Measurements from ENCODE around the gene TAS2R1. TPM values are rescaled to one million over a fixed set of nuclear protein-coding genes. Genes with fewer than 3 reads are reported as not detected.

The TAS2R1 gene
- total and polyA plus RNA-seq, 10 of the 15 experiments (the other 5 are each of a cell fraction or from before 2014, with no cell fraction given): not detected

GRCh38 chr5:9670371-9670770 lies 40.2 kb upstream of the TAS2R1 start:
- Histone ChIP-seq H3K9me3 (replicated peaks; ENCODE audit: control insufficient read depth, insufficient read depth, low read length) (no peaks in the 10 kb centered on the region), H4K20me1 (ENCODE audit: control insufficient read depth, insufficient read depth) (no peaks in the 10 kb centered on the region), H3K79me2 (ENCODE audit: control insufficient read depth, insufficient read depth, low read length) (no peaks in the 10 kb centered on the region), H2AFZ (ENCODE audit: control insufficient read depth, low read depth, low read length) (no peak overlapping the region), H3K4me3 (no peak overlapping the region), H3K27me3 (replicated peaks in 1 of 2; ENCODE audit: control insufficient read depth in 2 of 2, insufficient read depth in 2 of 2, low read length in 1 of 2) (no peaks in the 10 kb centered on the region), H3K36me3 (ENCODE audit: control insufficient read depth in 2 of 2, insufficient read depth in 2 of 2, low read length in 1 of 2) (no peaks in the 10 kb centered on the region), H3K9ac (ENCODE audit: control insufficient read depth, insufficient read depth, low read length) (no peak overlapping the region), H3K27ac (ENCODE audit: control insufficient read depth, insufficient read depth) (no peak overlapping the region), H3K4me2 (ENCODE audit: control insufficient read depth, insufficient read depth) (no peak overlapping the region), H3K4me1 (ENCODE audit: control insufficient read depth, insufficient read depth, low read length) (no peaks in the 10 kb centered on the region)
- CTCF ChIA-PET: no interaction called here
- ATAC-seq (no peak), DNase-seq (ENCODE audit: low read depth, low spot score) (no peak), FAIRE-seq (no peak)
- WGBS (ENCODE audit: insufficient coverage, insufficient replicate concordance, low lambda C conversion rate, missing lambda C conversion rate): 0% methylated on average over 1 of the region's 1 CpG
- SMC1A ChIA-PET (ENCODE audit: uncharacterized antibody, unreplicated experiment): no interaction called here
- BruUV-seq (replicated peaks): no TSS peak
- no peak for TF ChIP-seq TAF1 (IDR thresholded peaks at IDR 0.05; ENCODE audit: borderline replicate concordance, low read depth, low read length)
- TF ChIP-seq TCF3 (IDR thresholded peaks at IDR 0.05; ENCODE audit: borderline replicate concordance, insufficient read depth, low read depth, low read length): no peak
- TF ChIP-seq ZBED1 (IDR thresholded peaks at IDR 0.05; ENCODE audit: borderline replicate concordance): no peak
- no peak for TF ChIP-seq STAT1 (conservative IDR thresholded peaks at IDR 0.05)
- TF ChIP-seq NR2F1 (conservative IDR thresholded peaks at IDR 0.05): no peak
- TF ChIP-seq CHD4 (IDR thresholded peaks at IDR 0.05): no peak
- intact Hi-C loops (cut with micrococcal nuclease; ENCODE audit: unreplicated experiment): no loop called here
- in situ Hi-C loops (cut with MboI): no loop called here
- POLR2A ChIA-PET: no interaction called here
- RAD21 ChIA-PET (ENCODE audit: unreplicated experiment): no interaction called here

GRCh38 chr5:9667906-9668305 lies 37.8 kb upstream of the TAS2R1 start:
- intact Hi-C loops (cut with micrococcal nuclease; ENCODE audit: unreplicated experiment): no loop called here
- no peak for FAIRE-seq
- BruUV-seq (replicated peaks): no TSS peak
- TF ChIP-seq EGR1 (IDR thresholded peaks at IDR 0.05; ENCODE audit: borderline replicate concordance in 1 of 2, low read depth in 2 of 2, low read length in 2 of 2): no peak
- TF ChIP-seq NR2C2 (IDR thresholded peaks at IDR 0.05; ENCODE audit: borderline replicate concordance, control insufficient read depth, insufficient read length, low read depth): no peak
- no peak for TF ChIP-seq CEBPB (IDR thresholded peaks at IDR 0.05; ENCODE audit: borderline replicate concordance in 1 of 2, low read depth in 2 of 2, low read length in 2 of 2)
- no peak for TF ChIP-seq ZBTB33 (IDR thresholded peaks at IDR 0.05)
- no peak for TF ChIP-seq CBFB (IDR thresholded peaks at IDR 0.05; ENCODE audit: low read depth)
- TF ChIP-seq ZBTB4 (CRISPR knock-in tag; IDR thresholded peaks at IDR 0.05): no peak
- TF ChIP-seq GATAD2B (conservative IDR thresholded peaks at IDR 0.05; ENCODE audit: low read depth): no peak

More at GRCh38 chr5:9667906-9668305, 37.8 kb upstream of the TAS2R1 start:
- no peak for DNase-seq (ENCODE audit: low read depth, low spot score)
- H2AFZ ChIP-seq (ENCODE audit: control insufficient read depth, low read depth, low read length): no peak overlapping the region
- no peak overlapping the region for H3K4me3 ChIP-seq
- no peaks in the 10 kb centered on the region for H3K36me3 ChIP-seq (ENCODE audit: control insufficient read depth in 2 of 2, insufficient read depth in 2 of 2, low read length in 1 of 2)
- in situ Hi-C loops (cut with MboI): no loop called here
- H3K9ac ChIP-seq (ENCODE audit: control insufficient read depth, insufficient read depth, low read length): no peak overlapping the region
- ATAC-seq: no peak
- H3K4me2 ChIP-seq (ENCODE audit: control insufficient read depth, insufficient read depth): no peak overlapping the region
- no peaks in the 10 kb centered on the region for H4K20me1 ChIP-seq (ENCODE audit: control insufficient read depth, insufficient read depth)
- no peaks in the 10 kb centered on the region for H3K9me3 ChIP-seq (replicated peaks; ENCODE audit: control insufficient read depth, insufficient read depth, low read length)
- 0% methylated on average over 2 of the region's 2 CpGs for WGBS (ENCODE audit: insufficient coverage, insufficient replicate concordance, low lambda C conversion rate, missing lambda C conversion rate)
- CTCF ChIA-PET: no interaction called here
- H3K4me1 ChIP-seq (ENCODE audit: control insufficient read depth, insufficient read depth, low read length): no peaks in the 10 kb centered on the region
- no peaks in the 10 kb centered on the region for H3K79me2 ChIP-seq (ENCODE audit: control insufficient read depth, insufficient read depth, low read length)
- H3K27ac ChIP-seq (ENCODE audit: control insufficient read depth, insufficient read depth): no peak overlapping the region
- POLR2A ChIA-PET: interaction anchor here (0.6 kb wide), 1 partner anchor 291 kb away, joined by 4 read pairs; no protein-coding TSS in a partner anchor
- H3K27me3 ChIP-seq (replicated peaks in 1 of 2; ENCODE audit: control insufficient read depth in 2 of 2, insufficient read depth in 2 of 2, low read length in 1 of 2): no peaks in the 10 kb centered on the region
- SMC1A ChIA-PET (ENCODE audit: uncharacterized antibody, unreplicated experiment): no interaction called here
- RAD21 ChIA-PET (ENCODE audit: unreplicated experiment): no interaction called here
